HG03457 (cell line): Measurements from ENCODE around the gene OR2Z1.

ENCODE experiments used
- ATAC-seq: cut with Tn5 transposase; IDR thresholded peaks from one replicate; pipeline ENCODE4 v1.9.1; 2021; ENCODE audit warnings: moderate number of reproducible peaks; ENCODE audit not compliant: unreplicated experiment

The OR2Z1 gene

GRCh38 chr19:8721334-8721733 lies at the start of gene OR2Z1:
OR2Z1 (plus strand) TSS chr19:8721634; CDS start chr19:8731029, 9,395 bp downstream.
- ATAC-seq, result no peak

GRCh38 chr19:8673276-8673891 lies 48.0 kb upstream of the OR2Z1 start:
- ATAC-seq, result no peak

- no peak for ATAC-seq
These were observed 46.4 kb upstream of the OR2Z1 start for GRCh38 chr19:8675066-8675465.

GRCh38 chr19:8678244-8678807 lies 43.1 kb upstream of the OR2Z1 start:
- ATAC-seq, result no peak

GRCh38 chr19:8680676-8681344 lies 40.6 kb upstream of the OR2Z1 start:
- ATAC-seq, result no peak

- ATAC-seq, result no peak
These were observed 39.9 kb upstream of the OR2Z1 start for GRCh38 chr19:8681345-8682029.

- ATAC-seq, result no peak
These were observed 39.0 kb upstream of the OR2Z1 start for GRCh38 chr19:8682472-8682871.

GRCh38 chr19:8682931-8683330 lies 38.5 kb upstream of the OR2Z1 start:
- no peak for ATAC-seq

GRCh38 chr19:8684001-8684902 lies 37.2 kb upstream of the OR2Z1 start:
- no peak for ATAC-seq

GRCh38 chr19:8686549-8686948 lies 34.9 kb upstream of the OR2Z1 start:
- ATAC-seq, result no peak

GRCh38 chr19:8688930-8689329 lies 32.5 kb upstream of the OR2Z1 start:
- ATAC-seq, result no peak

- no peak for ATAC-seq
These were observed 30.5 kb upstream of the OR2Z1 start for GRCh38 chr19:8690753-8691539.

GRCh38 chr19:8695501-8695900 lies 25.9 kb upstream of the OR2Z1 start:
- ATAC-seq, result no peak

- ATAC-seq, result no peak
These were observed 25.5 kb upstream of the OR2Z1 start for GRCh38 chr19:8695911-8696310.

GRCh38 chr19:8696993-8697392 lies 24.4 kb upstream of the OR2Z1 start:
- no peak for ATAC-seq

GRCh38 chr19:8697671-8698432 lies 23.6 kb upstream of the OR2Z1 start:
- no peak for ATAC-seq

- ATAC-seq, result no peak
These were observed 22.9 kb upstream of the OR2Z1 start, which contains the start of gene ACTL9 for GRCh38 chr19:8698433-8699063. ACTL9 (minus strand) TSS chr19:8698795; CDS start chr19:8698701, 94 bp downstream.

- ATAC-seq, result no peak
These were observed 21.5 kb upstream of the OR2Z1 start for GRCh38 chr19:8699908-8700307.

- ATAC-seq, result no peak
These were observed 20.5 kb upstream of the OR2Z1 start for GRCh38 chr19:8700956-8701355.
